Activated CD8-positive, alpha-beta memory T cell treated with anti-CD3 and anti-CD28 coated beads, Interleukin-2, amount 50 U/mL, for 1 hour (primary cell): Measurements from ENCODE around the gene DCUN1D2.
"Not testable (repeated sequence)": the region's sequence is repeated elsewhere in the genome, so short reads cannot be mapped to it uniquely, and the experiment has no call there.

Experiments
- DNase-seq: peaks from one replicate; pipeline ENCODE4 v3.0.0-alpha.2; 2020; ENCODE audit errors: extremely low read depth

The DCUN1D2 gene

GRCh38 chr13:113446488-113446854 lies 44.0 kb downstream of the DCUN1D2 start:
- DNase-seq, result no peak

- no peak for DNase-seq
Measured at GRCh38 chr13:113445791-113446487, 44.6 kb downstream of the DCUN1D2 start.

GRCh38 chr13:113443991-113444390 lies 46.5 kb downstream of the DCUN1D2 start:
- DNase-seq, result no peak

GRCh38 chr13:113442985-113443362 lies 47.5 kb downstream of the DCUN1D2 start:
- DNase-seq, result no peak

- DNase-seq, result no peak
Measured at GRCh38 chr13:113442354-113442984, 48.0 kb downstream of the DCUN1D2 start.

- DNase-seq, result no peak
Measured at GRCh38 chr13:113441661-113442060, 48.9 kb downstream of the DCUN1D2 start.

GRCh38 chr13:113437408-113438010 lies 53.0 kb downstream of the DCUN1D2 start:
- no peak for DNase-seq

- not testable (repeated sequence) for DNase-seq
Measured at GRCh38 chr13:113436866-113437265, 53.6 kb downstream of the DCUN1D2 start.

GRCh38 chr13:113435907-113436306 lies 54.6 kb downstream of the DCUN1D2 start:
- not testable (repeated sequence) for DNase-seq

GRCh38 chr13:113433391-113433916 lies 57.1 kb downstream of the DCUN1D2 start:
- no peak for DNase-seq

GRCh38 chr13:113432506-113433270 lies 57.8 kb downstream of the DCUN1D2 start:
- DNase-seq, result no peak

GRCh38 chr13:113431171-113431570 lies 59.3 kb downstream of the DCUN1D2 start:
- no peak for DNase-seq

GRCh38 chr13:113430378-113431110 lies 60.0 kb downstream of the DCUN1D2 start:
- no peak for DNase-seq

- no peak for DNase-seq
Measured at GRCh38 chr13:113429608-113429985, 60.9 kb downstream of the DCUN1D2 start.

GRCh38 chr13:113428871-113429607 lies 61.5 kb downstream of the DCUN1D2 start:
- DNase-seq, result no peak

- DNase-seq, result no peak
Measured at GRCh38 chr13:113428469-113428865, 62.0 kb downstream of the DCUN1D2 start.

GRCh38 chr13:113427562-113428468 lies 62.7 kb downstream of the DCUN1D2 start:
- no peak for DNase-seq

GRCh38 chr13:113426591-113426986 lies 63.9 kb downstream of the DCUN1D2 start:
- DNase-seq, result no peak

GRCh38 chr13:113425941-113426590 lies 64.4 kb downstream of the DCUN1D2 start:
- DNase-seq, result no peak
